ENCODE results near the gene P3H3.
"Not testable (repeated sequence)": the region's sequence is repeated elsewhere in the genome, so short reads cannot be mapped to it uniquely, and the experiment has no call there.

P3H3 gene

DNA sequence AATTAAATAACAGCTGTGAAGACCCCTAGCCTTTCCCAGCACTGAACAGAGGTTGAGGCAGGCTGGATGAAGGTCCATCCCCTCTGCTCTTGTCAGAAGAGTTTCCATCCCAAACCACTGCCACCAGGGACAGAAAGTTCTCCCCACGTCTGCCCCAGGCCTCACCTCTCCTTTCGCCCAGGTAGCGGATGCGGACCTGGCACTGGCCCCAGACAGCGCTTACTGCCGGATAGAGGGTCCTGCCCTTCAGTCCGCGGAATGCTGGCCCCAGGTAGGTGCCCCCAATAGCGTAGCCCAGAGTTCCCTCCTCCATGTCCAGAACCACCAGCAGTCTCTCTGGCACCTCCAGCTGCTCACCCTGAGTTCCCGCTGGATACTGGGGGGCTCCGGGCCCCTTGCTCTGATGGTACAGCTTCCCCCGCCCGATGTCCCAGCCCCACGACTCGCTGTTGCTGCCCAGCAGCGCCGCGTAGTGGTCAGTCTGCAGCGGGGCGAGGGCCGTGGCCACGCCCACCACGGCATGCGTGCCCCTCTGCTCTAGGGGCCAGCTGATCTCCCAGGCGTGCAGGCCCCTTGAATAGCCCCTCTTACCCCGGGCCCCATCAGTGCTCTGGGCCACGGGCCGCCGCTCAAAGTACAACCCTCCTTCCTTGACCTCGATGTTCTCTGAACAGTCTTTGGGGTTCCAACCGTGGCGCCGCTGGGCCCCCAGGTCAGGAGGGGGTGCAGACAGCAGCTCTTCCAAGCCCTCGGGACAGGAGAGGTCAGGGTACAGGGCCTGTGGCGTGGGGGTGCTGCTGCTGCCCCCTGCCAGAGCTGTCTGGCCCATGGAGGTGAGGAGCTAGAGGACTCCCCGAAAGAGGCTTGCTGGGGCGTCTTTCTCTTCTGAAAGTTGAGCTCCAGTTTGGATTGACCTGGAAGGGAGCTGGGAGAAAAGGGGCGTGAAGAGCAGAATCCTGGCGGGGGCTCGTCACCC lies 44.2 kb downstream of the P3H3 start:
- Histone ChIP-seq H3K36me3 (ENCODE audit: control insufficient read depth, insufficient read depth, low read length, severe bottlenecking) (peaks cover 22% of the 10 kb centered on the region), H3K27me3 (replicated peaks; ENCODE audit: control insufficient read depth, insufficient read depth, low read length) (no peaks in the 10 kb centered on the region), H3K4me3 (ENCODE audit: low read length) (peak overlapping the region; percentile 85), H3K9me3 (ENCODE audit: control insufficient read depth, low read length) (no peaks in the 10 kb centered on the region), H3K4me1 (ENCODE audit: control insufficient read depth, insufficient read depth, low read length) (peaks cover 35% of the 10 kb centered on the region), H3K9ac (ENCODE audit: low read length) (peak overlapping the region; percentile 98)
- peak; percentile 94 for DNase-seq (ENCODE audit: low read depth)

DNA sequence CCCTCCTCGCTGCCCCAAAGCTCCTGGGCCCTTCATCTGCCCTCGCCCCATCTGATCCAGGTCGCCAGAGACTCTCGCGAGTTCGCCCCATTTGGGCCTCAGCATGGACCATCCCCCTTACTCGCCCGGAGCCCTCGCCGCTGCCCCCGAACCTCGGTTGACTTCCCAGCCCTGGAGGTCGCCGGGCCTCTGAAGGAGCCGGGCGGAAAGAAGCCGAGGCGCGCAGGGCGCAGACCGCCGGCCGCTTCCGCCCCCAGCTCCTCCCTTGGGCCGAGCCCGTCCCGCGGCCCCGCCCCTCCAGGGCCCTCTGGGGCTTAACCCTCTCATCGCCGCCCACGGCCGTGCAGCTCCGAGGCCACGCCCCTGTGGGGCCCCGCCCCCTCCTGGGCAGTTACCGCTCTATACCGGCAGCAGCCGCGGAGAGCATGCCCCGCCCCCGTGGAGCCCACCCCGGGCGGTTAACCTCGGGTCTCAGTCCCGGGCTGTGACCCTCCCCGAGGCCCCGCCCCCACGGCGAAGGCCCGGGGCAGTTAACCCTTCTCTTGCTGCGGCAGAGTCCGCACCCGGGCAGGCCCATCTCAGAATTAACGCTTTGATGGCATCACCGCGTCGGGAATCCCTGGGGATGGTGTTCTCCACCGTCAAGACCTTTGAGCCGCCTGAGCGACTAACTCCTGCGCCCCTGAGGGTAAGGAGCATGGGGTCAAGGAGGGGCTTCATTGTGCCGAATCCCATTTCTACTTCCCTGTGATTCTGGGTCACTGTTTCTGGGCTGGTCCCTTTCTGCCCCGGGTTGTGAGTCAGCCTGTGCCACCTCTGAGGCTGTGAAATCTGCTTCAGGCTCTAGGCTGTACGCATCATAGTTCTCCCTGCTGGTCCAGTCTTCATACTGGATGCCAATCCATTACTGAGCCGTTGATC lies 45.1 kb downstream of the P3H3 start, which contains the start of gene SPSB2:
SPSB2 (minus strand) TSS at position 210 of the 921 bp plus-strand sequence. CDS start 402 bp downstream, outside the sequence.
- Histone ChIP-seq H3K4me1 (ENCODE audit: control insufficient read depth, insufficient read depth, low read length) (peaks cover 32% of the 10 kb centered on the region), H3K27me3 (replicated peaks; ENCODE audit: control insufficient read depth, insufficient read depth, low read length) (no peaks in the 10 kb centered on the region), H3K9me3 (ENCODE audit: control insufficient read depth, low read length) (no peaks in the 10 kb centered on the region), H3K9ac (ENCODE audit: low read length) (peak within 1 kb of the TSS; percentile 98), H3K4me3 (ENCODE audit: low read length) (peak within 1 kb of the TSS; percentile 85), H3K36me3 (ENCODE audit: control insufficient read depth, insufficient read depth, low read length, severe bottlenecking) (peaks cover 22% of the 10 kb centered on the region)
- peak; percentile 98 for DNase-seq (ENCODE audit: low read depth)

- Histone ChIP-seq H3K36me3 (ENCODE audit: control insufficient read depth, insufficient read depth, low read length, severe bottlenecking) (peaks cover 22% of the 10 kb centered on the region), H3K9ac (ENCODE audit: low read length) (peak overlapping the region; percentile 98), H3K4me3 (ENCODE audit: low read length) (peak overlapping the region; percentile 85), H3K4me1 (ENCODE audit: control insufficient read depth, insufficient read depth, low read length) (peaks cover 26% of the 10 kb centered on the region)
- not testable (repeated sequence) for DNase-seq (ENCODE audit: low read depth); H3K9me3 ChIP-seq (ENCODE audit: control insufficient read depth, low read length); H3K27me3 ChIP-seq (replicated peaks; ENCODE audit: control insufficient read depth, insufficient read depth, low read length)
Measured at GRCh38 chr12:6874015-6874368, 45.8 kb downstream of the P3H3 start.

DNA sequence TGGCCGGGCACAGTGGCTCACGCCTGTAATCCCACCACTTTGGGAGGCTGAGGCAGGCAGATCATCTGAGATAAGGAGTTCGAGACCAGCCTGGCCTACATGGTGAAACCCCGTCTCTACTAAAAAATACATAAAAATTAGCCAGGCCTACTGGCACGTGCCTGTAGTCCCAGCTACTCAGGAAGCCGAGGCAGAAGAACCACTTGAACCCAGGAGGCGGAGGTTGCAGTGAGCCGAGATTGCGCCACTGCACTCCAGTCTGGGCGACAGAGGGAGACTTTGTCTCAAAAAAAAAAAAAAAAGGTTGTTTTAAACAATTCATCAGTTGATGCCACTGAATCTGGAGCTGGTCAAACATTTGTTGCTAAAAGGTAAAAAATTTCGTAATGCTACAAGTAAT lies 51.6 kb downstream of the P3H3 start:
- not testable (repeated sequence) for H3K9ac ChIP-seq (ENCODE audit: low read length); H3K4me1 ChIP-seq (ENCODE audit: control insufficient read depth, insufficient read depth, low read length); H3K9me3 ChIP-seq (ENCODE audit: control insufficient read depth, low read length); H3K27me3 ChIP-seq (replicated peaks; ENCODE audit: control insufficient read depth, insufficient read depth, low read length); H3K4me3 ChIP-seq (ENCODE audit: low read length); H3K36me3 ChIP-seq (ENCODE audit: control insufficient read depth, insufficient read depth, low read length, severe bottlenecking); DNase-seq (ENCODE audit: low read depth)

DNA sequence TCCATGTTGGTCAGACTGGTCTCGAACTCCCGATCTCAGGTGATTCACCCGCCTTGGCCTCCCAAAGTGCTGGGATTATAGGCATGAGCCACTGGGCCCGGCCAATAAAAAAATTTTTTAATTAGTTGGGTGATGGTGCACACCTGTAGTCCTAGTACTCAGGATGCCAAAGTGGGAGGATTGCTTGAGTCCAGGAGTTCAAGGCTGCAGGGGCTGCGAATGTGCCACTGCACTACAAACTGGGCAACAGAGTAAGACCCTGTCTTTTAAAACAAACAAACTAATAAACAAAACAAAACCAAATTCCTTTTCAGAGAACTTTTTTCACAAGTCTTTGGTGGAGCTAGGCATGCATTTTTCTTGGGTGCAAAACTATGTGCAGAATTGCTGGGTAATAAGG lies 55.0 kb downstream of the P3H3 start:
- no peaks in the 10 kb centered on the region for H3K9me3 ChIP-seq (ENCODE audit: control insufficient read depth, low read length)
- no peak for DNase-seq (ENCODE audit: low read depth)
- H3K27me3 ChIP-seq (replicated peaks; ENCODE audit: control insufficient read depth, insufficient read depth, low read length): no peaks in the 10 kb centered on the region
- no peaks in the 10 kb centered on the region for H3K4me1 ChIP-seq (ENCODE audit: control insufficient read depth, insufficient read depth, low read length)
- H3K36me3 ChIP-seq (ENCODE audit: control insufficient read depth, insufficient read depth, low read length, severe bottlenecking): peaks cover 3% of the 10 kb centered on the region
- H3K9ac ChIP-seq (ENCODE audit: low read length): no peak overlapping the region
- H3K4me3 ChIP-seq (ENCODE audit: low read length): no peak overlapping the region

- Histone ChIP-seq H3K4me1 (ENCODE audit: control insufficient read depth, insufficient read depth, low read length) (no peaks in the 10 kb centered on the region), H3K9me3 (ENCODE audit: control insufficient read depth, low read length) (no peaks in the 10 kb centered on the region)
Measured at GRCh38 chr12:6883683-6884082, 55.5 kb downstream of the P3H3 start.

GRCh38 chr12:6884539-6884938 lies 56.3 kb downstream of the P3H3 start:
- H3K9ac ChIP-seq (ENCODE audit: low read length): no peak overlapping the region
- H3K4me3 ChIP-seq (ENCODE audit: low read length): no peak overlapping the region
- H3K4me1 ChIP-seq (ENCODE audit: control insufficient read depth, insufficient read depth, low read length): no peaks in the 10 kb centered on the region
- DNase-seq (ENCODE audit: low read depth): no peak
- no peaks in the 10 kb centered on the region for H3K9me3 ChIP-seq (ENCODE audit: control insufficient read depth, low read length)
- peaks cover 3% of the 10 kb centered on the region for H3K36me3 ChIP-seq (ENCODE audit: control insufficient read depth, insufficient read depth, low read length, severe bottlenecking)
- no peaks in the 10 kb centered on the region for H3K27me3 ChIP-seq (replicated peaks; ENCODE audit: control insufficient read depth, insufficient read depth, low read length)

More at GRCh38 chr12:6883683-6884082, 55.5 kb downstream of the P3H3 start:
- DNase-seq (ENCODE audit: low read depth): no peak
- Histone ChIP-seq H3K36me3 (ENCODE audit: control insufficient read depth, insufficient read depth, low read length, severe bottlenecking) (peaks cover 3% of the 10 kb centered on the region), H3K4me3 (ENCODE audit: low read length) (no peak overlapping the region), H3K9ac (ENCODE audit: low read length) (no peak overlapping the region), H3K27me3 (replicated peaks; ENCODE audit: control insufficient read depth, insufficient read depth, low read length) (no peaks in the 10 kb centered on the region)

GRCh38 chr12:6886206-6886999 lies 58.2 kb downstream of the P3H3 start:
- H3K4me1 ChIP-seq (ENCODE audit: control insufficient read depth, insufficient read depth, low read length); H3K9me3 ChIP-seq (ENCODE audit: control insufficient read depth, low read length); DNase-seq (ENCODE audit: low read depth); H3K9ac ChIP-seq (ENCODE audit: low read length); H3K36me3 ChIP-seq (ENCODE audit: control insufficient read depth, insufficient read depth, low read length, severe bottlenecking); H3K4me3 ChIP-seq (ENCODE audit: low read length); H3K27me3 ChIP-seq (replicated peaks; ENCODE audit: control insufficient read depth, insufficient read depth, low read length): not testable (repeated sequence)

DNA sequence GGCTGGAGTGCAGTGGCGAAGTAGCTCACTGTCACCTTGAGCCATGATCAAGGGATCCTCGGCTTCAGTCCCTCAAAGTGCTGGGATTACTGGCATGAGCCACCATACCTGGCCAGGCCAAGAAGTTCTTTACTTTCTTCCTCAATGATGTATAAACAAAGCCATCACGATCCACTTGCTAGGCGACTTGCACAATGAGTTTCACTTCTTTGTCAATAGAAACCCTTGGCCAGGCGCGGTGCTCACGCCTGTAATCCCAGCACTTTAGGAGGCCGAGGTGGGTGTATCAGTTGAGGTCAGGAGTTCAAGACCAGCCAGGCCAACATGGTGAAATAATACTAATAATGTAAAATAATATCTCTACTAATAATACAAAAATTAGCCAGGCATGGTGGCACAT lies 59.3 kb downstream of the P3H3 start:
- Histone ChIP-seq H3K27me3 (replicated peaks; ENCODE audit: control insufficient read depth, insufficient read depth, low read length) (no peaks in the 10 kb centered on the region), H3K4me3 (ENCODE audit: low read length) (no peak overlapping the region), H3K9me3 (ENCODE audit: control insufficient read depth, low read length) (no peaks in the 10 kb centered on the region), H3K36me3 (ENCODE audit: control insufficient read depth, insufficient read depth, low read length, severe bottlenecking) (peaks cover 3% of the 10 kb centered on the region), H3K4me1 (ENCODE audit: control insufficient read depth, insufficient read depth, low read length) (peaks cover 11% of the 10 kb centered on the region), H3K9ac (ENCODE audit: low read length) (no peak overlapping the region)
- DNase-seq (ENCODE audit: low read depth): no peak

DNA sequence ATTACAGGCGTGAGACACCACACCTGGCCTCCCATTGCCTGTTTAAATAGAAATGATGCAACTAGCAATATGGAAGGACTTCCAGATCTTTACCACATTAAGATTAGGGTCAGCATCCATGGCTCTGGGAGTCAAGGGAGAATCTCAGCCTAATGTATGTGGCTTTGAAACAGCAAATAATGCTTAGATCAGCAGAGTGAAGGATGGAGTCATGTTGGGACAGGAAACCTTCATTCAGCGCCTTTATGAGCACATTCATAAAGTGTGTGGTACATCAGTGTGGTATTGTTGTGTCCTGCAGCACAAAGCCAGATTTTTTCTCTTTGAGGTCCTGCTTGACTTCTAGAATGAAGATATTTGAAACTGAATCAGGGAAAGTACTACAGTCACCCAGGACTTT lies 60.2 kb downstream of the P3H3 start:
- no peaks in the 10 kb centered on the region for H3K9me3 ChIP-seq (ENCODE audit: control insufficient read depth, low read length)
- H3K9ac ChIP-seq (ENCODE audit: low read length): no peak overlapping the region
- peaks cover 11% of the 10 kb centered on the region for H3K4me1 ChIP-seq (ENCODE audit: control insufficient read depth, insufficient read depth, low read length)
- no peak for DNase-seq (ENCODE audit: low read depth)
- no peaks in the 10 kb centered on the region for H3K27me3 ChIP-seq (replicated peaks; ENCODE audit: control insufficient read depth, insufficient read depth, low read length)
- peaks cover 3% of the 10 kb centered on the region for H3K36me3 ChIP-seq (ENCODE audit: control insufficient read depth, insufficient read depth, low read length, severe bottlenecking)
- H3K4me3 ChIP-seq (ENCODE audit: low read length): no peak overlapping the region
